Ovary (tissue), 9 donors: Measurements from ENCODE around the gene AKAP8L. TPM values are rescaled to one million over a fixed set of nuclear protein-coding genes. Genes with fewer than 3 reads are reported as not detected.

Experiments
- DNase-seq, 5 donors: peaks; one replicate each; pipeline ENCODE4 v3.0.0-alpha.2; 2019 to 2020
- H3K27ac ChIP-seq, 2 donors: fragments of 200-600 bp; one replicate each; pipeline versions ENCODE4 v1.5.1 to v1.8.0; 2019 to 2022
- H3K27me3 ChIP-seq: fragments of 200-600 bp; one replicate; pipeline ENCODE4 v1.8.0; 2022
- H3K36me3 ChIP-seq: fragments of 200-600 bp; sonication (generic); one replicate; pipeline ENCODE4 v1.5.1; 2019
- H3K4me1 ChIP-seq: one replicate; pipeline ENCODE4 v1.8.1; 2013; ENCODE audit warnings: mild to moderate bottlenecking, moderate library complexity; ENCODE audit not compliant: insufficient read depth
- H3K4me3 ChIP-seq: fragments of 200-600 bp; sonication (generic); one replicate; pipeline ENCODE4 v1.5.1; 2017
- H3K9me3 ChIP-seq, 2 donors: fragments of 200-600 bp in 1 of 2; sonication (generic) in 1 of 2; one replicate each; pipeline versions ENCODE4 v1.5.1 to v1.8.1; 2013 to 2019; ENCODE audit warnings: mild to moderate bottlenecking in 1 of 2, moderate library complexity in 1 of 2
- EP300 ChIP-seq: sonication (generic); formaldehyde crosslinking; IDR thresholded peaks from one replicate; pipeline ENCODE4 v1.6.1; 2017; ENCODE audit warnings: antibody characterized with exemption
- POLR2A ChIP-seq: fragments of 450-650 bp; IDR thresholded peaks from one replicate; pipeline ENCODE4 v1.6.1; 2017; ENCODE audit warnings: antibody characterized with exemption, mild to moderate bottlenecking, moderate library complexity
- WGBS, 3 donors: extraction: QIAGEN DNeasy Blood & Tissue Kit in 1 of 3; methylation state at CpG; one replicate each; pipeline versions ENCODE4 v1.1.5 to v1.1.7; 2013 to 2017; 5-methylcytosine and 5-hydroxymethylcytosine counted together
- intact Hi-C, 4 donors: fragments of 100-400 bp; cut with DNase I; formaldehyde crosslinking; loops; one replicate each; pipeline versions ENCODE4 v1.11.0 to v1.15.1; 2022 to 2023
- polyA plus RNA-seq, 2 donors: library from polyadenylated mRNA; stranded (reverse); fragments of 200-250 nt in 1 of 2; fragments of 350-450 nt in 1 of 2; fragmentation: Illumina TruSeq in 1 of 2; extraction: RNeasy Lipid Tissue Mini Kit (QIAGEN cat#74804) in 1 of 2; gene quantifications; one replicate each; pipeline ENCODE4 v1.2.3, GENCODE V29; 2013 to 2014
- total RNA-seq, 7 donors: library from RNA; depleted of rRNA in 2 of 7; stranded (reverse); fragments of >200 nt in 2 of 7; fragmentation: NEBNext Ultra II Directional in 3 of 7; extraction: Animal tissue kit (Norgen Biotek cat#: 25700) in 3 of 7; gene quantifications; one replicate each; pipeline versions ENCODE4 v1.1.0 to v1.2.4, GENCODE V29; 2016 to 2023
- TF ChIP-seq, protein P1 (sequence below), 3 donors: fragments of 450-650 bp in 2 of 3; fragments of 200-600 bp in 1 of 3; IDR thresholded peaks; one replicate each; pipeline versions ENCODE4 v1.5.1 to v1.8.0; 2016 to 2022; ENCODE audit warnings: antibody characterized with exemption in 3 of 3, mild to moderate bottlenecking in 1 of 3
- donor health status: DM: no; HTN: no; CAD: no; lungs with moderate emphysema.
- donor health status: DM: no; HTN: no; CAD: no.
- donor health status: Bipolar disorder and iron deficiency.
- donor health status: DM: yes; HTN: yes; CAD: no.
- donor health status: DM: no; HTN: no; CAD: no.
- donor health status: DM: yes; HTN: yes; CAD: no.

Gene AKAP8L
- total and polyA plus RNA-seq, 9 donors = 70.3 to 121 (median 93.0) TPM

DNA sequence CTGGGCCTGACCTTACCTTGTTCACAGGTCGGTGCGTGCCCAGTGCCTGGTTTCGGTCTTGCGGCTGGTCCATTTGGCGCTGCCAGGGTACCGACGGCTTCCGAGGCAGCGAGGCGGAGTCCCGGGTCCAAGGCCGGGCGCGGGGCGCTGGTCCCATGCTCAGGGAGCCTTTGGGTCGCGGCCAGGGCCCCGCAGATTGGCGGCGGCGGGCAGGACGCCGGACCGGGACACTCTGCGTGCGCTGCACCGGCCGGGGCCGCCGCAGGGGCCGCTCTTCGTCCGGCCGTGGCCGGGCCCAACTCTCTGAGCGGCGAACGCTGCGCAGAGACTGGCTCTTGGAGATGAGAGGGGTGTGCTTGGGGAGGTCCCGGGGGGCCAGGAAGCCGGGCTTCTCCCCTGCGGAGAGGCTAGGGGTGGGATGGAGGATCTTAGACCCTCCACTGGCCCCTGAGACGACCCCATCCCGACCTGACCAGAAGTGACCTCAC, 34.3 kb upstream of the AKAP8L start:
- intact Hi-C loops = no loop called here
- H3K27me3 ChIP-seq = no peaks in the 10 kb centered on the region
- peak overlapping the region in 1 of 2 donors; percentile 22 for H3K27ac ChIP-seq
- H3K4me3 ChIP-seq = peak overlapping the region; percentile 32
- H3K9me3 ChIP-seq = no peaks in the 10 kb centered on the region
- TF ChIP-seq POLR2A = no peak
- TF ChIP-seq EP300 = no peak
- TF ChIP-seq, protein P1, sequence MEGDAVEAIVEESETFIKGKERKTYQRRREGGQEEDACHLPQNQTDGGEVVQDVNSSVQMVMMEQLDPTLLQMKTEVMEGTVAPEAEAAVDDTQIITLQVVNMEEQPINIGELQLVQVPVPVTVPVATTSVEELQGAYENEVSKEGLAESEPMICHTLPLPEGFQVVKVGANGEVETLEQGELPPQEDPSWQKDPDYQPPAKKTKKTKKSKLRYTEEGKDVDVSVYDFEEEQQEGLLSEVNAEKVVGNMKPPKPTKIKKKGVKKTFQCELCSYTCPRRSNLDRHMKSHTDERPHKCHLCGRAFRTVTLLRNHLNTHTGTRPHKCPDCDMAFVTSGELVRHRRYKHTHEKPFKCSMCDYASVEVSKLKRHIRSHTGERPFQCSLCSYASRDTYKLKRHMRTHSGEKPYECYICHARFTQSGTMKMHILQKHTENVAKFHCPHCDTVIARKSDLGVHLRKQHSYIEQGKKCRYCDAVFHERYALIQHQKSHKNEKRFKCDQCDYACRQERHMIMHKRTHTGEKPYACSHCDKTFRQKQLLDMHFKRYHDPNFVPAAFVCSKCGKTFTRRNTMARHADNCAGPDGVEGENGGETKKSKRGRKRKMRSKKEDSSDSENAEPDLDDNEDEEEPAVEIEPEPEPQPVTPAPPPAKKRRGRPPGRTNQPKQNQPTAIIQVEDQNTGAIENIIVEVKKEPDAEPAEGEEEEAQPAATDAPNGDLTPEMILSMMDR (IDR thresholded peaks at IDR 0.05) = peak in 2 of 3 donors; percentile 28 to 32
- peak in 2 of 5 donors; percentile 62 to 67 for DNase-seq
- peaks cover 20% of the 10 kb centered on the region for H3K4me1 ChIP-seq
- 2 to 9% (median 6%) methylated on average over 16 to 44 of the region's 44 CpGs for WGBS, 3 donors
- H3K36me3 ChIP-seq = no peaks in the 10 kb centered on the region

- Histone ChIP-seq H3K27me3 (no peaks in the 10 kb centered on the region), H3K4me3 (peak overlapping the region; percentile 32), H3K36me3 (no peaks in the 10 kb centered on the region), H3K27ac (peak overlapping the region in 1 of 2 donors; percentile 54), H3K9me3 (no peaks in the 10 kb centered on the region), H3K4me1 (peaks cover 20% of the 10 kb centered on the region)
- intact Hi-C loops = no loop called here
- peak; percentile 92 to 96 (median 94) for DNase-seq
- WGBS, 3 donors = 3 to 8% (median 4%) methylated on average over 29 to 37 of the region's 37 CpGs
- TF ChIP-seq POLR2A (peak; percentile 61), EP300 (no peak)
These were observed 33.6 kb upstream of the AKAP8L start for GRCh38 chr19:15452111-15453047.

DNA sequence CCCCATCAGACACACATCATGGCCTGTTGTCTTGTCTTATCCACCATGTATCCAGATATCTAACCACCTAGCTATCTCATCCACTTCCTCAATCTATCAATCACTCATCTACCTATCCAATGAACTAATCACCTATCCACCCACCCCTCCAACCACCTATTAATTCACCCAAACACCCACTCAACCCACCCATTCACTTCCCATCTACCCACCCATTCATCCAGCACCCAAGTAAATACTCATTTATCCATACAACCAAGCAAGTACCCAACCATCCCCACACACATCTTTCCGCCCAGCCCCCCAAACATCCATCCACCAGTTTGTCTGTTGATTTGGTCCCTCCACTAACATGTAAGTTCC, 31.7 kb upstream of the AKAP8L start:
- TF ChIP-seq POLR2A (no peak), EP300 (no peak)
- TF ChIP-seq, protein P1 (IDR thresholded peaks at IDR 0.05) = no peak
- no peaks in the 10 kb centered on the region for H3K36me3 ChIP-seq
- peaks cover 16% of the 10 kb centered on the region for H3K4me1 ChIP-seq
- no peaks in the 10 kb centered on the region for H3K9me3 ChIP-seq
- WGBS, 3 donors = 77 to 86% (median 78%) methylated on average over 1 of the region's 1 CpG
- H3K27ac ChIP-seq = peak overlapping the region in 1 of 2 donors; percentile 33
- no peak overlapping the region for H3K4me3 ChIP-seq
- peak in 1 of 5 donors; percentile 30 for DNase-seq
- no peaks in the 10 kb centered on the region for H3K27me3 ChIP-seq
- intact Hi-C loops = no loop called here

GRCh38 chr19:15449620-15450527, 31.1 kb upstream of the AKAP8L start, which contains the start of gene WIZ:
TSS of gene WIZ (minus strand) at chr19:15449956. CDS start at chr19:15448307, 1,649 bp downstream.
- Histone ChIP-seq H3K9me3 (no peaks in the 10 kb centered on the region), H3K27ac (peak within 1 kb of the TSS; percentile 33 to 93), H3K27me3 (no peaks in the 10 kb centered on the region), H3K4me1 (peaks cover 16% of the 10 kb centered on the region), H3K4me3 (peak within 1 kb of the TSS; percentile 90), H3K36me3 (no peaks in the 10 kb centered on the region)
- WGBS, 3 donors = 1 to 3% (median 1%) methylated on average over 10 to 69 of the region's 77 CpGs
- intact Hi-C loops = no loop called here
- peak; percentile 81 to 92 (median 91) for DNase-seq
- TF ChIP-seq POLR2A (no peak), EP300 (no peak)
- TF ChIP-seq, protein P1 (IDR thresholded peaks at IDR 0.05) = no peak
